ENCODE results near the gene USP24. TPM values are rescaled to one million over a fixed set of nuclear protein-coding genes. Genes with fewer than 3 reads are reported as not detected.

Gene USP24
- total RNA-seq, 1 donor from 2014 or later: 35.8 TPM

DNA sequence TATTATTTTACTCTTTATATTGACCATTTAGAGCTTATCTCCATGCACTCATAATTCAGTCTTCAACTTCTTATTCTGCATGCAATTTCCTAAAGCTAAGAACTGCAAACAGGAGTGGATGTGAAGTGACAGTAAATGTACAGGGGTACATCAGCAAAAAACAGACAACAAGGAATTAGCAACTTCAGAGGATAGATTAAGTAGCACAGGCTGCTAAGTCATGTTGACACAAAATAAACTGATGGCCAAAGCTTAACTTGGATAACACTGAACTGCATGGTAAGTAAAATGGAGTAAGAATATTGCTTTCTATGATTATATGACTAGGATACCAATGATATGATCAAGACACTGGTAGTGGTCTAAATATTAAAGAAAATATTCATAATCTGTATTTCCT is 66.5 kb downstream of the USP24 start:
- TF ChIP-seq POLR2AphosphoS5 (IDR thresholded peaks at IDR 0.05; ENCODE audit: insufficient read depth in 1 of 2, low read depth in 1 of 2) (no peak), CTCF (IDR thresholded peaks at IDR 0.05) (no peak), POLR2A (IDR thresholded peaks at IDR 0.05) (no peak)
- no peak overlapping the region for H3K4me3 ChIP-seq
- no peak overlapping the region for H3K27ac ChIP-seq
- H3K9me3 ChIP-seq: no peaks in the 10 kb centered on the region
- H3K4me1 ChIP-seq: no peaks in the 10 kb centered on the region
- intact Hi-C loops (cut with DNase I): no loop called here
- no peaks in the 10 kb centered on the region for H3K27me3 ChIP-seq
- peaks cover 0 to 29% of the 10 kb centered on the region in 2 donors for H3K36me3 ChIP-seq
- no peak for DNase-seq (ENCODE audit: extremely low spot score in 2 of 2)

GRCh38 chr1:55147524-55147923 is 67.6 kb downstream of the USP24 start:
- intact Hi-C loops (cut with DNase I): no loop called here
- H3K27ac ChIP-seq: no peak overlapping the region
- H3K9me3 ChIP-seq: no peaks in the 10 kb centered on the region
- DNase-seq (ENCODE audit: extremely low spot score in 2 of 2): no peak
- no peaks in the 10 kb centered on the region for H3K4me1 ChIP-seq
- no peak overlapping the region for H3K4me3 ChIP-seq
- TF ChIP-seq CTCF (IDR thresholded peaks at IDR 0.05): no peak
- H3K27me3 ChIP-seq: no peaks in the 10 kb centered on the region
- peaks cover 0 to 29% of the 10 kb centered on the region in 2 donors for H3K36me3 ChIP-seq

- H3K27me3 ChIP-seq: no peaks in the 10 kb centered on the region
- H3K36me3 ChIP-seq: peaks cover 0 to 36% of the 10 kb centered on the region in 2 donors
- no peak overlapping the region for H3K27ac ChIP-seq
- no peak for DNase-seq (ENCODE audit: extremely low spot score in 2 of 2)
- H3K4me3 ChIP-seq: no peak overlapping the region
- no peaks in the 10 kb centered on the region for H3K4me1 ChIP-seq
- TF ChIP-seq POLR2AphosphoS5 (IDR thresholded peaks at IDR 0.05; ENCODE audit: insufficient read depth in 1 of 2, low read depth in 1 of 2) (no peak), CTCF (IDR thresholded peaks at IDR 0.05) (no peak), POLR2A (IDR thresholded peaks at IDR 0.05) (no peak)
- intact Hi-C loops (cut with DNase I): no loop called here
- H3K9me3 ChIP-seq: no peaks in the 10 kb centered on the region
Measured at GRCh38 chr1:55146781-55147180, 68.4 kb downstream of the USP24 start.

- Histone ChIP-seq H3K9me3 (no peaks in the 10 kb centered on the region), H3K4me1 (no peaks in the 10 kb centered on the region), H3K27ac (no peak overlapping the region), H3K4me3 (no peak overlapping the region), H3K27me3 (no peaks in the 10 kb centered on the region), H3K36me3 (peaks cover 0 to 42% of the 10 kb centered on the region in 2 donors)
- TF ChIP-seq CTCF (IDR thresholded peaks at IDR 0.05) (no peak), POLR2AphosphoS5 (IDR thresholded peaks at IDR 0.05; ENCODE audit: insufficient read depth in 1 of 2, low read depth in 1 of 2) (no peak), POLR2A (IDR thresholded peaks at IDR 0.05) (no peak)
- no peak for DNase-seq (ENCODE audit: extremely low spot score in 2 of 2)
- intact Hi-C loops (cut with DNase I): no loop called here
Measured at GRCh38 chr1:55144886-55145285, 70.3 kb downstream of the USP24 start.

GRCh38 chr1:55143684-55144083 is 71.5 kb downstream of the USP24 start:
- Histone ChIP-seq H3K4me1 (no peaks in the 10 kb centered on the region), H3K27me3 (no peaks in the 10 kb centered on the region), H3K4me3 (no peak overlapping the region), H3K27ac (no peak overlapping the region), H3K36me3 (peaks cover 0 to 50% of the 10 kb centered on the region in 2 donors), H3K9me3 (no peaks in the 10 kb centered on the region)
- DNase-seq (ENCODE audit: extremely low spot score in 2 of 2): no peak
- intact Hi-C loops (cut with DNase I): no loop called here
- TF ChIP-seq POLR2AphosphoS5 (IDR thresholded peaks at IDR 0.05; ENCODE audit: insufficient read depth in 1 of 2, low read depth in 1 of 2): no peak
- no peak for TF ChIP-seq CTCF (IDR thresholded peaks at IDR 0.05)
- TF ChIP-seq POLR2A (IDR thresholded peaks at IDR 0.05): no peak
